CD4-positive, alpha-beta T cell treated with Interleukin-12 subunit alpha and Interleukin-12 subunit beta, for 1 hour (primary cell): ENCODE data around the gene ALLC.

Experiments
- DNase-seq: peaks from one replicate; pipeline ENCODE4 v3.0.0-alpha.2; 2020

The ALLC gene

DNA sequence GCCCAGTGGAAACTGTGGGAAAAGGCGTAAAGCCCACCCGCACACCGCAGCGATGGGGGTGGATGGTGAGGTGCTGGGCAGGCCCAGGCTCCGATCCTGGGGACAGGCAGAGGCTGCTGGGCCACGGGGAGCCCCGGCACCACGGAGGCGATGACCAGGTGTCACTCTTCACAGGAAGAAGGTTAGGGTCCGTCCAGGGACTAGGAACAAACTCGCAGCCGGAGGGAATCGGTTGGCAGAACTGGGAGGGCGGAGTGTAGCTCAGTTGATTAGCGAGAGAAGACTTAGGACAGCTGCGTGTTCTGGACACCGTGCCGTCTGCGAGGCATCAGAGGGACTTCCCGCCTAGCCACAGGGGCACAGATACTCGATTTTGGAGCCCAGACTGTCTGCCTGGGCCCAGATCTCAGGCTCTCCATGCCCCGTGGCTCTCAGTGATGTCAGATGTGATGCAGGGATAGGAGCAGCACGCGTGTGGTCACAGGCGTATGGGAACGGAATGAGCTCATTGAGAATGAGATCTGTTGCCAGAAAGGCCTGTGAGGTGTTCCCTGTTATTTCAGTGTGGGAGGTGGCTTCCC is 16.1 kb upstream of the ALLC start:
- no peak for DNase-seq

DNA sequence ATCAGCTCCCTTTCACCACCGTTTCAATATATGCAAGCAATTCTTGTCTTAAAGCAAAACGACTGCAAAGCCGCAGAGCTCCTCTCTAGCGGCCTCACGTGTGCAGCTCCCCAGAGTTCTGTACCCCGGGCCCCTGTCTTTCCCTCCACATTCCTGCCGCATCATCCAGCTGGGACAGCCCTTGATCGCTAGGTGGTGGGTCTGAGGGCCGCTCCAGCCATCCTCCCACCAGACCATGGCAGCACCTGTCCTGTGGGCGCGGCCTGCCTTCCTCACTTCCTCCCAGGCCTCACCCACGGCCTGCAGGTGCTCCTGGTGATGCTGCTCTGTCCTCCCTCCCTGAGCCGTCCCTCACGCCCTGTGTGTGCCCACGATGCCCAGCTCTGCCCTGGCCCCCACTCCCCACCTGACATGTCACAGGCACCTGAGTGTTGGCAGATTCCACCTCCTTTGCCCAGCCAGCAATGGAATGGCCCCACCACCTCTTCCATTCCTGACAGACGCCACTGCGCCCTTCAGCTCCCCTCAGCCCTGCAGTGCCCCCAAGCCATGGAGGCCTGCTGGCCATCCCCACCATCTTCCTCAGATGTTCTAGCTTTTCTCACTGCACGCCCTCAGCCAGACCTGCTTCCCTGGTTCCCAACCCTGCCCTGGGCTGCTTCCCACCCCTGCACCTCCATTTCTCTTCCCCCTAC is 15.3 kb upstream of the ALLC start:
- DNase-seq: no peak

DNA sequence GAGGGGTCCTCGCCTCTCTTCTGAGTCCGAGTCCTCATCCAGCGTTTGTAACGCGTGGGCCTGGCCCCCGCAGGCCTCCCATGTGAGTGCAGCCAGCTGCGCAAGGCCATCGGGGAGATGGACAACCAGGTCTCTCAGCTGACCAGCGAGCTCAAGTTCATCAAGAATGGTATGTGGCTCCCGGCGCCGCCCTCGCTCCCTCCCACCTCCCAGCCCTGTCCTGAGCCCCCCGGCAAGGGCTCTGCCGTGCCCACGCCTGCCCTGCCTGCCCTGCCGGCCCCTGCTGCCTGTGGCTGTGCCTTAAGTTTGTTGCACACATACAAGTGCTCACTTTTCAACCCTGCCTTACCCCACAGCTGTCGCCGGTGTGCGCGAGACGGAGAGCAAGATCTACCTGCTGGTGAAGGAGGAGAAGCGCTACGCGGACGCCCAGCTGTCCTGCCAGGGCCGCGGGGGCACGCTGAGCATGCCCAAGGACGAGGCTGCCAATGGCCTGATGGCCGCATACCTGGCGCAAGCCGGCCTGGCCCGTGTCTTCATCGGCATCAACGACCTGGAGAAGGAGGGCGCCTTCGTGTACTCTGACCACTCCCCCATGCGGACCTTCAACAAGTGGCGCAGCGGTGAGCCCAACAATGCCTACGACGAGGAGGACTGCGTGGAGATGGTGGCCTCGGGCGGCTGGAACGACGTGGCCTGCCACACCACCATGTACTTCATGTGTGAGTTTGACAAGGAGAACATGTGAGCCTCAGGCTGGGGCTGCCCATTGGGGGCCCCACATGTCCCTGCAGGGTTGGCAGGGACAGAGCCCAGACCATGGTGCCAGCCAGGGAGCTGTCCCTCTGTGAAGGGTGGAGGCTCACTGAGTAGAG is 14.4 kb upstream of the ALLC start:
- DNase-seq: no peak

DNA sequence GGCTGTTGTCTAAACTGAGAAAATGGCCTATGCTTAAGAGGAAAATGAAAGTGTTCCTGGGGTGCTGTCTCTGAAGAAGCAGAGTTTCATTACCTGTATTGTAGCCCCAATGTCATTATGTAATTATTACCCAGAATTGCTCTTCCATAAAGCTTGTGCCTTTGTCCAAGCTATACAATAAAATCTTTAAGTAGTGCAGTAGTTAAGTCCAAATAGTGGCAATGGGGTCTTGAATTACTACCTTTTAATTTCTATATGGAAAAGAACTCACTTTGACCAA is 13.8 kb upstream of the ALLC start:
- DNase-seq: no peak

DNA sequence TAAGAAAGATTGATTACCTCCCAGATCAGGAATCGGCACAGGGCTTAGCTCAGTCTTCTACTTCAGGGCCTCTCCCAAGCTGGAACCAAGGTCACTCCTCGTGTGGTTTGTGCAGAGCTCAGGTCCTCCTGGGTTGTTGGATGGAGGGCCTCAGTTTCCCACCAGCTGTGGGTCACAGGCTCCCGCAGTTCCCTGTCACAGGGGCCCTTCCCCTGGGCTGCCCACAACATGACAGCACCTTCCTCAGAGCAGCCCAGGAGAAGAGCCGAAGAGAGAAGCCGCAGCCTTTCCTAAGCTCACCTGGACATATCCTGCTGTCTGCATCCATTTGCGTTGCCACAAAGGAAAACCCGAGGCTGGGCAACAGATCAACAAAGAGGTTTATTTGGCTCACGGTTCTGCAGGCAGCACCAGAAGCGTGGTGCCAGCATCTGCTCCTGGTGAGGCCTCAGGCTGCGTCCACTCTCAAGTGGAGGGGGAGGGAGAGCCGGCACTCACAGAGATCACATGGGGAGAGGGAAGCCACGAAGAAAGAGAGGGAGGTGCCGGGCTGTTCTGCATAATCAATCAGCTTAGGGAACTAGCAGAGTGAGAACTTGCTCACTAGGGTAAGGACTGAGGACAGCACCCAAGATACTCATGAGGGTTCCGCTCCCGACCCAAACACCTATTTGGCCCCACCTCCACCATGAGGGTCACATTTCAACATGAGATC is 13.0 kb upstream of the ALLC start:
- no peak for DNase-seq

DNA sequence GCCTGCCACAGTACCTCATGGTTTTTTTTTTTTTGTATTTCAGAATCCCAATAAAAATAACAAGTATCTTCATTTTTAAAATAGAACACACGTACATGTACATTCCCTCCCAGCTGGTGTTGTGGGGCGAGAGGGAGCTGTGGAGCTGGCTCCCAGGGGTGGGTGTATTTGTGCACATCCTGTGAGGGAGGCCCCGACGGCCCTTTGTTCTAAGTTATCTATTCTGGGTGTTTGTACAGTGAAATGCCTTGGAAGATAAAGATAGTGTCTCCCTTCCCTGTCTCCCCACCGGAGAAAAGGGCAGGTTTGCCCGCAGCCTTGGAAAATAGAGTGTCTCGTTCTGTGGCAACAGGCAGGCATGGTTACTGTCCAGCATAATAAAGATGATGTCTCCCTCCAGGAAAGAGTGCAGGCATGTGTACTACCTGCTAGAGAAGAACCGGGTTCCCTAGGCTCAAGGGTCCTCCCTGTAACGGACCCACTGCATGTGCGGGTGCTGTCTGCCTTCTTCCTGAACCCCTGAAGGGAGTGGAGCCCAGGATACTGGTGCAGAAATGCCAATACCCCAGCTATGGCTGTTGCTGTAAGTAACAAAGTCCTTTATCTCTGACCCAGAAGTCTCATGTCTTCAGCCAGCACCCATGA is 12.1 kb upstream of the ALLC start:
- DNase-seq: no peak

DNA sequence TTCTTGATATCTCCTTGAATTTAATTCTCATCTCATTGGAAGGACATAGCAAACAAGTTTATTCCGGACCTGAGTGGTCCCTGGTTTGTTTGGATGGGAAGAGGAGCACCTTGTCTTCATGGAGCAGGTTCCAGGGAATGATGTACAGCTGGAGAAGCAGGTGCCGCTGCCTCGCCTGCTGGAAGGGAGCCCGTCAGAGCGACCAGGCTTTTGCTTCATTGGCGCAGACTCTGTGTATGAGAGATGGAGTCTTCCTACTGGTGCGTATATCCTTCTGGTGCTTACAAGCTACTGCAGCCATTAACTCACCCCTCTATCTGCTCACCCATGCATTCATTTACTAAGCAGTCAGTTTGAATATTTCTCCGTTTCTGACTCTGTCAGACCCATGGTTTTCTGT is 11.6 kb upstream of the ALLC start:
- no peak for DNase-seq

DNA sequence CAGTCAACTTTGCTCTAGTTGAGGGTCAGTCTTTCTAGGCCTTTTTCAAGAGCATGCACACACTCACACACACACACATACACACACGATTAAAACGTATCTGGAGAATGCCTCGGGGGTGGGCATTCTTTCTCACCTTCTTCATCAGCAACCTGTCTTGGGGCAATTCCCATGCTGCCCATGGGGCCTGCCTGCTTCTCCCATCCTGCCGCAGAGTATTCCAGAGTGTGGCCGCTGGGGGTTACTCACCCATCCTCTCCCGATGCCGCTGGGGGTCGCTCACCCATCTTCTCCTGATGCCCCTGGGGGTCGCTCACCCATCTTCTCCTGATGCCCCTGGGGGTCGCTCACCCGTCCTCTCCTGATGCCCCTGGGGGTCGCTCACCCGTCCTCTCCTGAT is 10.8 kb upstream of the ALLC start:
- no peak for DNase-seq

DNA sequence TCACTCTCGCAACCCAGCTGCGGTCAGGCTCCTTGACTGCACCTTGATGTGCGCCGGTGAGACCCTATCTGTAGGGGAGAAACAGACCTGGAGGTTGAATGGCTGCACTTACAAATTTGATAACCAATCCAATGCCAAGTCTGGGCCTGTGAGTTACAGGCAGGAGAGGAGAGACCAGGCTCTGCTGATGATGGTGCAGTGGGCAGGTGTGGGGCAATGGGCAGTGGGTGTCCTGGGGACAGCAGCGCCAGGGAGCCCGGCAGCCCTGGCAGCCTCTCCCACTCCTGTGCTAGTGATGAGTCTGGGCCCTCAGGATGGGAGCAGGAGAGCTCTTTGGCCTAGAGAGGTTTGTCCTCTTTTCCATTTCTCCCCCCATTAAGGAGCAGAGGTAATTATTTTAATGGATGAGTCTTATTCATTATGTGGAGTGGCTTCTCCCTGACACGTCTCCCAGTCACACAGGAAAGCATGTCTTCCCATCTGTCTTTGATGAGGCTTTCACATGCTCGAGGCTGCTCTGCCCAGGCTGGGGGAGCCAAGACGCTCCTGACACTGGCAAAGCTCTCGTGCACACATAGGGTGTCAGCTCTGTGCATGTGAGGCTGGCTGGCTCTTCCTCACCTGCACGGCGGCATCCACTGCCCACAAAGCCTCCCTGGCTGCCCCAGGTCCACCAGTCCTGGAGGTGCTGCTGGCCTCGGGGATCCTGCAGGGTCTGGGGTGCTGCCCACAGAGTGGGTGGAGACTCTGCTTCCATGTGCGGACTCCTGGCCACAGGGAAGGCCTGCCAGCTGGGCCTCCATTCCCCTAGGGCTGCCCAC is 10.0 kb upstream of the ALLC start:
- no peak for DNase-seq

DNA sequence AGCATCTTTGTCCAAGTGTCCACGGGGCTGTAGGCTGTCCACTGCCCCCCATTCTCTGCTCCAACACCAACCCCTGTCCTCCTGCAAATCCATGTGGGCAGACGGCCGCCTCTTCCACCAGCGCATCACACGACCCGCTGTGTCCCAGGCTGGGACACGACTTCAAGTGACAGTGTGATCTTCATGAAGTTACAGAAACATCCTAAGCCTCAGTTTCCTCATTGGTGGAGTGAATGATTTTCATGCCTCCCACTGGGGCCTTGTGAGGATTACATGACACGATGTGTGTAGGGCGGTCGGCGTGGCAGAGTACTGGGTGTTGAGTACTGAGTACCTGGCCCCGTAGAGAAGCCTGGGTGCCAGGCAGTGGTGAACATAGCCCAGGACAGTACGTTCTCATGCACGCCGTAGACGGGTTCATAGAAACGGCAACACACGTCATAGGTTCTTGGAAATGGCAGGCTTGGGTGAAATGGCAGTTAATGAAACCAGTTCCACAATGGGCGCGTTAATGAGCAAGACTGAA is 9.3 kb upstream of the ALLC start:
- DNase-seq: no peak

DNA sequence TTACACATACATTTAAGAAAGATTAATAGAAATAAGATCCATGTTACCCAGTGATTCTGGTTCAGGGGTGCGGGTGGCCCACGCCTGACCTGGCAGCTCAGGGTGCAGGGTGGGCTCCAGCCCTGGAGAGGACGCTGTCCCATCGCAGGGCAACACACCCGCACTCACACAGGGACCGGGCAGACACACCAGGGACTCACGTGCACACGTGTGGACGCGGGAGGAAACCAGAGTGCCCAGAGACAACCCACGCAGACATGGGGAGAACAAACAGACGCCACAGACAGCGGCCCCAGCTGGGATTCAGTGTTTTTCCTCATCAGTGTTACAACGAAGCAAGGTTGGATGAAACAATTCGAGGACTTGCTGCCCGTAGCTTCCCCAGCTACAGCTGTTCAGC is 8.4 kb upstream of the ALLC start:
- no peak for DNase-seq

DNA sequence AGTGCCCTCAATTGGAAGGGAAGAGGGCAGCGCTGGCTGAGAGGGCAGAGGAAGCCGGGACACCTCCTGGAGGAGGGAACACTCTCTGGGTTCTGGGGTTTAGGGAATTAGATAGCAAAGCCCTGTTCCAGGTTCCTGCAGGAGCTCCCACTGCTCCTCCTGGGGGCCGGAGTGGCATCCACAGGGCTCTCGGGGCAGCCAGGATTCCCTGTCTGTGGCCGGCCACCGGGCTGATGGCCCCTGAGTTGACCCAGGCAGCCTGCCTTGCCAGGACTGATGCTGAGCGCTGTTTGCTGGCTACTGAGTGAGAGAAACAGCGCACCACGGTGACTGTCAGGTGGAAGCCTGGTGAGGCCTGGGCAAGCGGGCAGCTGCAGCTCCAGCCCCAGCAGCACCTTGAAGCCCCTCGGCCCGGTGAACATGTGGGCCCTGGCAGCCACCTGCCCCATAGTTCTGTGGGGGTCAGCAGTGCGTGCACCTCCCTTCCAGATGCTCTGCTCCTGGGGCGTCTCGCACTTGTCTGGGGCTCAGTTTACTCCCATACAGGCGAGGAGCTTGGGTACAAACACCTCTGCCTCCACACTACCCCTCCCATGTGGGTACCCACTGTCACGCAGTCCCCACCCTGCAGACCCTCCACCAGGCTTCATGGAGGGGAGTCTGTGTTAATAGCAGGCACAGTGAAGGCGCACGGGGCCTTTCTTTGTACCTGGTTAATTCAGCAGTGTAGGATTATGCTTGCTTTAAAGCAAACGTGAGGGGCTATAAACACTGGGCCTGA is 7.7 kb upstream of the ALLC start:
- DNase-seq: no peak

DNA sequence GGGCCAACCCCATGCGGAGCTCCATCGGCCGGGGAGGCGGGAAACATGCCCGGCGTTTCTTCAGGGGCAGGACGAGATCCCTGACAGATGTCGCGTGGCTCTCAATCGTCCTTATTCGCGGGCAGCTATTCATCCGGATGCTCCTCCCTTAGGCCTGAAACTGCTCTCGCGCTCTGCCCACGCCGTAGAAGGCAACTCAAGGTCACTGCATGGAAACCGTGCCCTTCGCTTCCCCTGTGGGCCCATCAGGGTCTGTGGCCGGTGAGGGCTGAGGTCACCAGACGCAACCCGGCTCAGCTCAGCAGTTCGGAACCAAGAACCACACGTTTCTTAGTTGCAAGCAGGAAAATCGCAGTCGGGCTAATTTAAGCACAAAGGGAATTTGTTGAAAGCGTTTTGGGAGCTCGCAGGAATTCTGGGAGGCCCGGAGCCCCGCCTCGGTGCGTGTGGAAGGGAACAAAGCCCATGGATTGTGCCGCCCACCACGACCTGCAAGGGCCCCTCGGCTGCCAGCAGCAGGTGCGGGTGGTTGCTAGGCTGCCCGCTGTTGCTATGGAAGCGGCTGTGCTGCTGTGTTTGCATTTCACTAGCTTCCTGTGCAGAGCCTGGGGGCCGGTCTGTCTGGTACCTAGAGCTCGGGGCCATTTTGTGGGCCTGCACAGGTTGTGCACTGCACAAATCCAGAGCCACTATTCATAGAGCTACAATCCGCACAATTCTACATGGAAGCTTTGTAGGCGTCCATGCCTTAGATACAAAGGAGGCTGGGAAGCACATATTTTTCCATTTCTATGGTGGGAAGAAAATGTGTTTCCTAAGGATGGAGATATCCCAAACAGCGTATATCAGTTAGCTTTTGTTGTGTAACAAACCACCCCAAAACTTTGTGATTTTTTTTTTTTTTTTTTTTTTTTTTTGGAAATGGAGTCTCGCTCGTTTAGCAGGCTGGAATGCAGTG is 6.0 kb upstream of the ALLC start:
- peak; percentile 77 for DNase-seq

DNA sequence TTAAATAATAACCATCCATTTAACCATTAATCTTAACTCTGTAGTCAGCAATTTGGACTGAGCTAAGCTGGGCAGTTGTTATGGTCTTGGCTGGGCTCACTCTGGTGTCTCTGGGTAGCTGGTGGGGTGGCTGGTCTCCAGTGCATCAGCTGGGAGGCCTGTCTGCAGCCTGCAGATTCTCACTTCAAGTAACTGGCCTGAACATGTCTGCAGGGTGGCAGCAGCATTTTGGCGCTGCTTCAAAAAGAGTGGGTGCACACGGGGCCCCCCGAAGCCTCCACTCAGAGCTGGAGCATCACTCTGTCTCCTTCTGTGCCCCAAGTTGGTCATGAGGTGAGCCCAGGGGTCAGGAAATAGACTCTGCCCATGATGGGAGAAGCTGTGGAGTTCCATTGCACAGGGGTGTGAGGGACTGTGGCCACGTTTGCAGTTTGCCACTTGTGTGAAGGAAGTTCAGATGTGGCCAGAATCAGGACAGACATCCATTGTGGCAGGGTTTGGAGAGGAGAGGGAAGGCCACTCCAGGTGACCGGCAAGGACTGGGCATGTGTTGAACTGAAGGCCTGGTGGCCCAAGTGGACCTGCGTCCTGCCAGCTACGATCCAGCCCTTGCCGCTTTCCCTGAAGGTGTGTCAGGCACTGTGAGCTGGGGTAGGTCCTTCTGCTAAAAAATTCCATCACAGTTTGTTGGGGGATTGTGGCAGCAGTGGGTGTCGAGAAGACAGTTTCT is 4.9 kb upstream of the ALLC start:
- no peak for DNase-seq

DNA sequence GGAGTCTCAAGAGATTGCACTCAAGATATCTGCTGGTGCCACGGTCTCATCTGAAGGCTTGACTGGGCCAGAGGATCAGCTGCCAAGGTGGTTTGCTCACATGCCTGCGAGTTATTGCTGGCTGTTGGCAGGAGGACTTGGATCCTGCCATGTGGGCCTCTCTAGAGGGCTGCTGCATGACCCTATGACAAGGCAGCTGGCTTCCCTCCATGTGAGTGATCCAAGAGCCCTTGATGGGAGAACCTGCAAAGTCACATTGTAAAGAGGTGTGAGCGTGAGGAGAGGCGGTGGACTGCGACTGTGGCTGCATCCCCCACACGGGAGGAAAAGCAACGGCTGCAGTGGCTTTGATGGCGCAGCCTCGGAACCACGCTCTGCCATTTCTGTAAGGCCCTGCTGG is 4.0 kb upstream of the ALLC start:
- no peak for DNase-seq

DNA sequence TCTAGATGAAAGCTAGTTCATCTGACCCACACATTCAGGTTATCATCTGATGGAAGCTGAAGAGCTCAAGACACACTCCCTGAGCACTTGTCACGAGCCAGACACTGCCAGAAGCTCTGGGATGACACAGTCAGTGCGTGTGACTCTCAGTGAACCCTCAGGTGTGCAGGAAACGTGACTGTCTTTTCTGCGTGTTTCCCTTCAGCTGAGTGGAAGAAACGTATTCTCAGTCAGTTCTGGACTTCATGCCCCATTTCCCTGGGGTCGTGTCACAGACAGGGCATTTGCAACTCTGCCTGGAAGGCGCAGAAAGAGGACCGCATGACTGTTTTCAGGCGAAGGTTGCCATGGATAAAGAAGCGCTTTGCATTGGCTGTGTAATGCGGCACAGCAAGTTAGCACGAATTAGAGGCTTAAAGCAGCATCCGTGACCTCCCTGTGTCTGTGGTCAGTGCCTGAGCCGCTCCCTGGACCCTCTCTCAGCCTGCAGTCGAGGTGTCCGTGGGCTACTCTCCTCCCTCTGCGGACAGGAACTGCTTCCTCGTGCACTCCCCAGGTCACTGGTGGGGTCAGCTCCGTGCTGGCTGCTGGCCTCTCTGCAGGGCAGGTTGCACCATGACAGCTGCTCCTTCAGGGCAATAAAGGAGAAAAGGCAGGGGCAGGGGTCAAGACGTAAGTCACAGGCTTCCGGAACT is 3.3 kb upstream of the ALLC start:
- DNase-seq: no peak

DNA sequence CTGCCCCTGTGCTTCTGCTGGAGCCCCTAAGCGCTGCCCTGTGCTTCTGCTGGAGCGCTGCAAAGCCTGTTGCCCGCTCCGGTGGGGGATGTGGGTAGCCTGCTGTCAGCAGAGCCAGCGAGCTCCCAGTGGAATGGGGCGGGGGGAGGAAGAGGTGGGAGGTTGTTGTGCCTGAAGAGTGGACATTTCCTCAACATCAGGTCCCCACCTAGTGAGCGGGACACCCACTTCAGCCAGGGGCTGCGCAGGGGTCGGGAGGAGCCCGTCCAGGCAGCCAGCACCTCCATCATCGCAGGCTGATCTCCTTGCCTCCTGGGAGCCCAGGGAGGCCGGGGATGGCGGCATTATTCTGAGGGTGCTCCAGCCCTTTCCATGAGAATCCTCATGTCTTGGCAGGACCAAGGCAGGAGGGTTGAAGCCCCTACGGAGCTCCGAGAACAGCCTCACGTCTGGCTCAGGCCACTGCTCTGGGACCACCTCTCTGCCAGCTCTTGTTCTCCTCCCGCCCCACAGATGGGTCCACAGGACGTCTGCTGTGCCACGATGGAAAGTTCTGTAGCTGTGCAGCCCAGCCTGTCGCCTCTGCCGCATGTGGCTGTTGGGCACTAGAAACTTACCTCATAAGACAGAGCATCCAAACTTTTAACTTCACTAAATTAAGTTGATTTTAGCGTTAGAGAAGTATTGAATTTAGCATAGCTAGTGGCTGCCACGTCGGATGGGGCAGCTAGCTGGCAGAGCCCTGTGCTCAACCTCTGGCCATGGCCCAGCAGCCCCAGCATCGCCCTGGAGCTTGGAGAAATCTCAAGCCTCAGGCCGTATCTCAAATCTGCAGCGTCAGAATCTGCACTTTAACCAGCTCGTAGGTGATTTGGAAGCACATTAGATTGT is 1.9 kb upstream of the ALLC start:
- no peak for DNase-seq
